H9 (cell line): ENCODE measurements around the gene ZMYND8. TPM values are rescaled to one million over a fixed set of nuclear protein-coding genes. Genes with fewer than 3 reads are reported as not detected.

ENCODE experiments used
- DNase-seq: peaks from one replicate; pipeline ENCODE4 v3.0.0-alpha.2; 2017
- H2AFZ ChIP-seq: one replicate; pipeline ENCODE4 v1.6.1; 2013; ENCODE audit warnings: mild to moderate bottlenecking, low read length, control low read depth, moderate library complexity
- H2AK5ac ChIP-seq: 2 replicates; pipeline ENCODE4 v1.6.1; 2013; ENCODE audit warnings: low read length, control low read depth, mixed read lengths; ENCODE audit not compliant: insufficient read length
- H2BK120ac ChIP-seq: one replicate; pipeline ENCODE4 v1.6.1; 2013; ENCODE audit warnings: low read depth, mild to moderate bottlenecking, low read length, control low read depth, inconsistent platforms; ENCODE audit not compliant: poor library complexity, severe bottlenecking
- H2BK12ac ChIP-seq: 2 replicates; pipeline ENCODE4 v1.6.1; 2013; ENCODE audit warnings: low read length, control low read depth, mixed read lengths, low read depth; ENCODE audit not compliant: insufficient read length
- H2BK15ac ChIP-seq: 2 replicates; pipeline ENCODE4 v1.6.1; 2013; ENCODE audit warnings: low read depth, low read length, control low read depth
- H2BK20ac ChIP-seq: one replicate; pipeline ENCODE4 v1.6.1; 2013; ENCODE audit warnings: low read depth, mild to moderate bottlenecking, low read length, control low read depth, inconsistent platforms; ENCODE audit not compliant: poor library complexity, severe bottlenecking
- H2BK5ac ChIP-seq: 2 replicates; pipeline ENCODE4 v1.6.1; 2013; ENCODE audit warnings: low read length, control low read depth, mixed read lengths; ENCODE audit not compliant: insufficient read length
- H3K14ac ChIP-seq: 2 replicates; pipeline ENCODE4 v1.6.1; 2013; ENCODE audit warnings: low read length, control low read depth; ENCODE audit not compliant: insufficient read depth
- H3K18ac ChIP-seq: 2 replicates; pipeline ENCODE4 v1.6.1; 2013; ENCODE audit warnings: low read depth, mild to moderate bottlenecking, mixed read lengths, low read length, control low read depth; ENCODE audit not compliant: insufficient read length
- H3K23ac ChIP-seq: 2 replicates; pipeline ENCODE4 v1.6.1; 2013; ENCODE audit warnings: low read length, control low read depth, mixed read lengths, low read depth; ENCODE audit not compliant: insufficient read length
- H3K23me2 ChIP-seq: 2 replicates; pipeline ENCODE4 v1.6.1; 2013; ENCODE audit warnings: low read depth, mild to moderate bottlenecking, mixed read lengths, low read length, control low read depth; ENCODE audit not compliant: insufficient read length, poor library complexity, severe bottlenecking
- H3K27ac ChIP-seq: 2 replicates; pipeline ENCODE4 v1.5.1; 2013; ENCODE audit warnings: low read length, control low read depth, mixed read lengths, low read depth; ENCODE audit not compliant: insufficient read length
- H3K27me3 ChIP-seq: 2 replicates; pipeline ENCODE4 v1.6.1; 2013; ENCODE audit warnings: low read length, control low read depth, inconsistent platforms; ENCODE audit not compliant: insufficient read depth
- H3K4ac ChIP-seq: 2 replicates; pipeline ENCODE4 v1.6.1; 2013; ENCODE audit warnings: low read depth, mild to moderate bottlenecking, control low read depth, inconsistent platforms, low read length, moderate library complexity
- H3K4me1 ChIP-seq: 2 replicates; pipeline ENCODE4 v1.6.1; 2013; ENCODE audit warnings: low read length, control low read depth, inconsistent platforms; ENCODE audit not compliant: insufficient read depth
- H3K4me2 ChIP-seq: 2 replicates; pipeline ENCODE4 v1.6.1; 2013; ENCODE audit warnings: low read length, control low read depth, mixed read lengths; ENCODE audit not compliant: insufficient read length, insufficient read depth
- H3K56ac ChIP-seq: 2 replicates; pipeline ENCODE4 v1.6.1; 2013; ENCODE audit warnings: low read depth, mild to moderate bottlenecking, mixed read lengths, low read length, control low read depth; ENCODE audit not compliant: insufficient read length
- H3K79me1 ChIP-seq: 2 replicates; pipeline ENCODE4 v1.6.1; 2013; ENCODE audit warnings: low read depth, mild to moderate bottlenecking, moderate library complexity, low read length, control low read depth, inconsistent platforms; ENCODE audit not compliant: insufficient read depth, poor library complexity, severe bottlenecking
- H3K79me2 ChIP-seq: 2 replicates; pipeline ENCODE4 v1.6.1; 2013; ENCODE audit warnings: low read length, control low read depth, inconsistent platforms; ENCODE audit not compliant: insufficient read depth
- H3K9ac ChIP-seq: 2 replicates; pipeline ENCODE4 v1.6.1; 2013; ENCODE audit warnings: low read length, control low read depth, mixed read lengths; ENCODE audit not compliant: insufficient read length; ENCODE audit errors: extremely low read depth
- H3K9me3 ChIP-seq: one replicate; pipeline ENCODE4 v1.6.1; 2013; ENCODE audit warnings: low read depth, low read length, inconsistent platforms; ENCODE audit not compliant: control insufficient read depth
- H3T11ph ChIP-seq: one replicate; pipeline ENCODE4 v1.6.1; 2013; ENCODE audit warnings: mild to moderate bottlenecking, low read length, control low read depth, inconsistent platforms
- H4K20me1 ChIP-seq: one replicate; pipeline ENCODE4 v1.6.1; 2013; ENCODE audit not compliant: control insufficient read depth, insufficient read length, insufficient read depth
- H4K5ac ChIP-seq: 2 replicates; pipeline ENCODE4 v1.6.1; 2013; ENCODE audit warnings: low read depth, mild to moderate bottlenecking, mixed read lengths, low read length, control low read depth; ENCODE audit not compliant: insufficient read length
- H4K8ac ChIP-seq: replicated peaks from 2 replicates; pipeline ENCODE4 v1.6.1; 2013; ENCODE audit warnings: low read length, control low read depth, mixed read lengths, low read depth; ENCODE audit not compliant: insufficient read length
- H4K91ac ChIP-seq: 2 replicates; pipeline ENCODE4 v1.6.1; 2013; ENCODE audit warnings: low read depth, mild to moderate bottlenecking, moderate library complexity, mixed read lengths, low read length, control low read depth; ENCODE audit not compliant: insufficient read length
- H3K27ac Mint-ChIP-seq, 3 experiments: 2 replicates in 2 of 3; 3 replicates in 1 of 3; pipeline ENCODE4 v1.8.0; 2020 to 2021; ENCODE audit warnings: mixed read lengths in 3 of 3, mild to moderate bottlenecking in 1 of 3, moderate library complexity in 1 of 3
- H3K27me3 Mint-ChIP-seq: 2 replicates; pipeline ENCODE4 v1.8.0; 2021; ENCODE audit warnings: low read depth, mild to moderate bottlenecking, moderate library complexity, mixed read lengths
- H3K36me3 Mint-ChIP-seq, 3 experiments: 2 replicates in 2 of 3; 3 replicates in 1 of 3; pipeline ENCODE4 v1.8.0; 2020 to 2021; ENCODE audit warnings: low read depth in 3 of 3, mixed read lengths in 3 of 3; ENCODE audit not compliant: insufficient read depth in 1 of 3
- H3K4me1 Mint-ChIP-seq, 2 experiments: 2 replicates each; pipeline ENCODE4 v1.8.0; 2020; ENCODE audit warnings: mixed read lengths in 2 of 2
- H3K4me3 Mint-ChIP-seq, 2 experiments: 2 replicates in 1 of 2; 3 replicates in 1 of 2; pipeline ENCODE4 v1.8.0; 2020 to 2021; ENCODE audit warnings: mild to moderate bottlenecking in 2 of 2, mixed read lengths in 2 of 2, moderate library complexity in 1 of 2
- H3K9me3 Mint-ChIP-seq, 2 experiments: 2 replicates in 1 of 2; 3 replicates in 1 of 2; pipeline ENCODE4 v1.8.0; 2020; ENCODE audit warnings: mild to moderate bottlenecking in 2 of 2, mixed read lengths in 2 of 2, moderate library complexity in 1 of 2
- WGBS: extraction: QIAGEN DNeasy Blood & Tissue Kit; methylation state at CpG from one replicate; pipeline ENCODE4 v1.1.7; 2013; ENCODE audit warnings: missing lambda C conversion rate, low lambda C conversion rate, mixed read lengths; ENCODE audit not compliant: insufficient read length; ENCODE audit errors: extremely low coverage; 5-methylcytosine and 5-hydroxymethylcytosine counted together
- total RNA-seq: library from RNA; stranded (reverse); gene quantifications from 2 replicates; pipeline ENCODE4 v1.2.1, GENCODE V29; 2021
- TF ChIP-seq, protein P1 (sequence below): fragments of 200-600 bp; sonication (generic); conservative IDR thresholded peaks from 3 replicates; pipeline ENCODE4 v1.8.0; 2021; ENCODE audit warnings: antibody characterized with exemption, mild to moderate bottlenecking

The ZMYND8 gene
- total RNA-seq, 1 experiment from 2014 or later = 158 TPM

DNA sequence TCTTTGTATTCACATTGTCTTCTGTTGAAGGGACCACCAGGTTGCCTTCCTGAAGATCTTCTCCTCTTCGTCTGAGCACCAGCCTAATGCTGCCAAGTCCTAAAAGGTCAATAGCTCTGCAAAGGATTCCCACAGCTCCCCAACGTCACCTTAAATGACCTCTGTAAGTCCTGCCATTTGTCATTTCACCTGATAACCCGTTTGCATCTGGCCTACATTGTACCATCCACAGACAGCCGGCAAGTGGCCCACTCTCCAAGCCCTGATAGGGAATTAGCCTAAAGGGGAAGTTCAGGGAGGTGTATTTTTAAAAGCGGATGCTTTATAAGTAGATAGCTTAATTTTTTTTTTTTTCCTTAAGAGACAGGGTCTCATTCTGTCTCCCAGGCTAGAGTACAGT is 127.8 kb downstream of the ZMYND8 start:
- Histone ChIP-seq H2BK5ac (no peak overlapping the region), H4K5ac (no peak overlapping the region), H3T11ph (no peak overlapping the region), H3K27ac (no peak overlapping the region), H2BK20ac (no peak overlapping the region), H3K79me2 (no peaks in the 10 kb centered on the region), H3K9ac (no peak overlapping the region), H2BK12ac (no peak overlapping the region), H3K23me2 (no peaks in the 10 kb centered on the region), H4K8ac (no peak overlapping the region), H2AK5ac (no peak overlapping the region), H3K4ac (no peak overlapping the region), H3K4me2 (no peak overlapping the region), H4K20me1 (no peaks in the 10 kb centered on the region), H2BK15ac (no peak overlapping the region), H3K9me3 (no peaks in the 10 kb centered on the region), H2AFZ (no peak overlapping the region), H3K4me1 (no peaks in the 10 kb centered on the region), H3K27me3 (no peaks in the 10 kb centered on the region), H4K91ac (no peak overlapping the region), H3K23ac (no peak overlapping the region), H3K79me1 (no peaks in the 10 kb centered on the region), H2BK120ac (no peak overlapping the region), H3K14ac (no peak overlapping the region), H3K56ac (no peak overlapping the region), H3K18ac (no peak overlapping the region)
- no CpG with 5 or more reads among the region's 5 CpGs for WGBS
- H3K27ac Mint-ChIP-seq = peak overlapping the region in 2 of 3 experiments; percentile 41 to 62; a peak in 4 of 7 replicates
- peaks cover 50 to 91% (median 78%) of the 10 kb centered on the region in 3 experiments for H3K36me3 Mint-ChIP-seq
- TF ChIP-seq, protein P1, sequence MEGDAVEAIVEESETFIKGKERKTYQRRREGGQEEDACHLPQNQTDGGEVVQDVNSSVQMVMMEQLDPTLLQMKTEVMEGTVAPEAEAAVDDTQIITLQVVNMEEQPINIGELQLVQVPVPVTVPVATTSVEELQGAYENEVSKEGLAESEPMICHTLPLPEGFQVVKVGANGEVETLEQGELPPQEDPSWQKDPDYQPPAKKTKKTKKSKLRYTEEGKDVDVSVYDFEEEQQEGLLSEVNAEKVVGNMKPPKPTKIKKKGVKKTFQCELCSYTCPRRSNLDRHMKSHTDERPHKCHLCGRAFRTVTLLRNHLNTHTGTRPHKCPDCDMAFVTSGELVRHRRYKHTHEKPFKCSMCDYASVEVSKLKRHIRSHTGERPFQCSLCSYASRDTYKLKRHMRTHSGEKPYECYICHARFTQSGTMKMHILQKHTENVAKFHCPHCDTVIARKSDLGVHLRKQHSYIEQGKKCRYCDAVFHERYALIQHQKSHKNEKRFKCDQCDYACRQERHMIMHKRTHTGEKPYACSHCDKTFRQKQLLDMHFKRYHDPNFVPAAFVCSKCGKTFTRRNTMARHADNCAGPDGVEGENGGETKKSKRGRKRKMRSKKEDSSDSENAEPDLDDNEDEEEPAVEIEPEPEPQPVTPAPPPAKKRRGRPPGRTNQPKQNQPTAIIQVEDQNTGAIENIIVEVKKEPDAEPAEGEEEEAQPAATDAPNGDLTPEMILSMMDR = no peak
- no peaks in the 10 kb centered on the region for H3K9me3 Mint-ChIP-seq
- no peaks in the 10 kb centered on the region; the same call in 1 of the 2 replicates for H3K27me3 Mint-ChIP-seq
- H3K4me3 Mint-ChIP-seq = no peak overlapping the region
- no peak for DNase-seq
- H3K4me1 Mint-ChIP-seq = peaks cover 9 to 25% of the 10 kb centered on the region in 2 experiments
